Testis (tissue), 2 donors: ENCODE data around the gene SPOP.

Source experiments
- CTCF ChIP-seq, 3 experiments: fragments of 450-650 bp in 2 of 3; fragments of 200-600 bp in 1 of 3; sonication (generic) in 1 of 3; IDR thresholded peaks; one replicate each; pipeline ENCODE4 v1.5.1; 2016 to 2019; ENCODE audit warnings: antibody characterized with exemption in 3 of 3, mild to moderate bottlenecking in 2 of 3, moderate library complexity in 1 of 3
- POLR2A ChIP-seq: fragments of 450-650 bp; IDR thresholded peaks from one replicate; pipeline ENCODE4 v1.6.1; 2017; ENCODE audit warnings: antibody characterized with exemption, mild to moderate bottlenecking, moderate library complexity

DNA sequence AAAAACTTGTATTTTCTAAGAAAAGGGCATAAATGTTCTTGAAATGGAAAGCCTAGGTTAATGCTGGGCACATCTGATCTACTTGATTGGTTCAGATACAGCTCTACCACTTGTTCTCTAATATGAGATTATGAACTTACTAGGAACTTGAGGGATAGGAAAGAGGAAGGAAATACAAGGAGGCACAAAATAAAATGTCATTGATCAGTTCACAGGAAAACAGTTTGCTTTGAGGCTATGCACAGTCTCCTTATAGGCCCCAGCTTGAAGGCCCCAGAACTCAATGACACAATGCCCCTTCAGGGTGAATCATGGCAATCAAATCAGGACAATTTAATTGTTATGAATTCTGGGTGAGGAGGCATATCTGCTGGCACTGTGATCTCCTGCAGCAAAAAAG is 75.1 kb downstream of the SPOP start:
- TF ChIP-seq CTCF (IDR thresholded peaks at IDR 0.05), result no peak
- no peak for TF ChIP-seq POLR2A
